K562 (cell line): ENCODE measurements around the gene CPED1. TPM values are rescaled to one million over a fixed set of nuclear protein-coding genes. Genes with fewer than 3 reads are reported as not detected.

Experiments used
- CBX1 ChIP-seq: sonication (generic); IDR thresholded peaks from 2 replicates; pipeline ENCODE4 v1.6.1; 2016; ENCODE audit warnings: antibody characterized with exemption, low read depth, mild to moderate bottlenecking
- ESRRB ChIP-seq: fragments of 250-450 bp; sonication (Bioruptor Pico); IDR thresholded peaks from 2 replicates; pipeline ENCODE4 v1.5.0; 2020; ENCODE audit warnings: mild to moderate bottlenecking, moderate library complexity, borderline replicate concordance
- HDAC3 ChIP-seq: fragments of 450-650 bp; IDR thresholded peaks from 2 replicates; pipeline ENCODE4 v1.6.1; 2018; ENCODE audit warnings: borderline replicate concordance, mild to moderate bottlenecking, moderate library complexity; ENCODE audit not compliant: partially characterized antibody
- HNRNPLL ChIP-seq: fragments of 200-400 bp; formaldehyde crosslinking; IDR thresholded peaks from 2 replicates; pipeline ENCODE4 v1.6.1; 2017; ENCODE audit warnings: low read length, low read depth, mild to moderate bottlenecking; ENCODE audit not compliant: poor library complexity, severe bottlenecking
- L3MBTL2 ChIP-seq: fragments of 450-650 bp; IDR thresholded peaks from 2 replicates; pipeline ENCODE4 v1.6.1; 2016; ENCODE audit warnings: mild to moderate bottlenecking, moderate library complexity
- MGA ChIP-seq: fragments of 450-650 bp; IDR thresholded peaks from 2 replicates; pipeline ENCODE4 v1.6.1; 2016; ENCODE audit warnings: mild to moderate bottlenecking, moderate library complexity
- NELFE ChIP-seq: IDR thresholded peaks from 2 replicates; pipeline ENCODE4 v1.6.1; 2011; ENCODE audit warnings: mild to moderate bottlenecking; ENCODE audit not compliant: insufficient read depth, insufficient read length
- NEUROD1 ChIP-seq: fragments of 150-350 bp; IDR thresholded peaks from 2 replicates; pipeline ENCODE4 v1.6.1; 2014; ENCODE audit warnings: borderline replicate concordance, low read length, low read depth; ENCODE audit not compliant: partially characterized antibody
- NFIC ChIP-seq: fragments of 450-650 bp; IDR thresholded peaks from 2 replicates; pipeline ENCODE4 v1.6.1; 2017; ENCODE audit warnings: mild to moderate bottlenecking, inconsistent platforms
- ZC3H8 ChIP-seq: fragments of 450-650 bp; IDR thresholded peaks from 2 replicates; pipeline ENCODE4 v1.6.1; 2017
- ZNF212 ChIP-seq: fragments of 450-650 bp; formaldehyde crosslinking; IDR thresholded peaks from 2 replicates; pipeline ENCODE4 v1.4.0; 2020; ENCODE audit warnings: mild to moderate bottlenecking
- ZNF253 ChIP-seq: fragments of 250-450 bp; sonication (Bioruptor Pico); conservative IDR thresholded peaks from 2 replicates; pipeline ENCODE4 v1.6.1; 2021; ENCODE audit warnings: mild to moderate bottlenecking
- ZNF280A ChIP-seq: fragments of 450-650 bp; IDR thresholded peaks from 2 replicates; pipeline ENCODE4 v1.6.1; 2018; ENCODE audit warnings: mild to moderate bottlenecking, low read depth; ENCODE audit not compliant: partially characterized antibody
- polyA plus RNA-seq, 8 experiments: library from polyadenylated mRNA; depleted of rRNA in 4 of 8; stranded (reverse) in 5 of 8; unstranded in 3 of 8; fragments of >200 nt; fragmentation: Nextera tagmentation in 2 of 8; fragmentation: Illumina TruSeq in 1 of 8; extraction: Ambion mirVana in 2 of 8; extraction: Trizol in 1 of 8; gene quantifications; 2 replicates each; pipeline versions ENCODE4 v1.2.1 to v1.2.3, GENCODE V29; 2011 to 2014; ENCODE audit warnings: inconsistent platforms in 1 of 8, missing spikeins in 1 of 8
- total RNA-seq, 7 experiments: library from RNA; depleted of rRNA in 6 of 7; stranded (reverse); fragments of >200 nt in 6 of 7; fragmentation: Illumina TruSeq in 2 of 7; extraction: Trizol in 2 of 7; gene quantifications; 2 replicates each; pipeline versions ENCODE4 v1.2.1 to v1.2.3, GENCODE V29; 2011 to 2021; ENCODE audit warnings: low replicate concordance in 1 of 7
- TF ChIP-seq, protein P1 (sequence below): fragments of 450-650 bp; IDR thresholded peaks from 2 replicates; pipeline ENCODE4 v1.6.1; 2014; ENCODE audit warnings: low read depth, mild to moderate bottlenecking, moderate library complexity, borderline replicate concordance

CPED1 gene
- total and polyA plus RNA-seq, 9 of the 15 experiments (the other 6 are each of a cell fraction or from before 2014, with no cell fraction given) = 195 to 393 (median 290) TPM

DNA sequence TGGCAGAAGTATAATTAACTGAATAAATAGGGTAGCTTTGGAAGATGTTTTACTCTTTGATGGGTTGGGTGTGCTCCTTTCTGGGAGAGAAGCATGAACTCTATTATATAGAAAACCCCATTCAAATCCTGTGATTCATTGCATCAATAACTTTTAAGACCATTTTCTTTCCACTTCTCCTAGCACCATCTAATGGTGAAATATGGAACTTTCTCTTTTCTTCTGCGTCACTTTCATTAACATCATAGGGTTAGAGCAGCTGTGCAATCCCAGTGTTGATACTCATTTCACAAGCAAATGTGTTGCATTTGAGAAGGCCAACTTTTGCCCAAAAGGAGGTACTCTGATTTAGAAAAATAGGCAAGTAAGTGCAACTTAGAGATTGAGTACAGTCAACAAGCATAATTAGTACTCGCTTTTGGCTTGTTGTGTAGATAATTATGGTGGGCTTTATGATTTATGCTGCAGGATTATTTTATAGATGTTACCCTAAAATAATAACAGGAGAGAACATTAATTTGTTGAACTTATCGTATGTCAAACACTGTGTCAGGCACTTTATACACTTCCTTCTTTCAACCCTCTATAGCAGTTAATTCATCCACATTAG, 92.9 kb downstream of the CPED1 start (continued):
- TF ChIP-seq ZNF280A (no peak), ZNF253 (CRISPR knock-in tag) (peak; percentile 22; the same call in 1 of the 2 replicates), MGA (no peak), L3MBTL2 (no peak), CBX1 (no peak), NFIC (peak; percentile 30; the same call in 1 of the 2 replicates), ZC3H8 (no peak), ESRRB (CRISPR knock-in tag) (peak; percentile 83), ZNF212 (CRISPR knock-in tag) (no peak), NELFE (no peak), HDAC3 (no peak), HNRNPLL (no peak), NEUROD1 (no peak)
- TF ChIP-seq, protein P1, sequence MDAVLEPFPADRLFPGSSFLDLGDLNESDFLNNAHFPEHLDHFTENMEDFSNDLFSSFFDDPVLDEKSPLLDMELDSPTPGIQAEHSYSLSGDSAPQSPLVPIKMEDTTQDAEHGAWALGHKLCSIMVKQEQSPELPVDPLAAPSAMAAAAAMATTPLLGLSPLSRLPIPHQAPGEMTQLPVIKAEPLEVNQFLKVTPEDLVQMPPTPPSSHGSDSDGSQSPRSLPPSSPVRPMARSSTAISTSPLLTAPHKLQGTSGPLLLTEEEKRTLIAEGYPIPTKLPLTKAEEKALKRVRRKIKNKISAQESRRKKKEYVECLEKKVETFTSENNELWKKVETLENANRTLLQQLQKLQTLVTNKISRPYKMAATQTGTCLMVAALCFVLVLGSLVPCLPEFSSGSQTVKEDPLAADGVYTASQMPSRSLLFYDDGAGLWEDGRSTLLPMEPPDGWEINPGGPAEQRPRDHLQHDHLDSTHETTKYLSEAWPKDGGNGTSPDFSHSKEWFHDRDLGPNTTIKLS = no peak
